ENCODE measurements around the gene CAB39. TPM values are rescaled to one million over a fixed set of nuclear protein-coding genes. Genes with fewer than 3 reads are reported as not detected.

CAB39 gene
- total and polyA plus RNA-seq, 2 donors, result 49.2 to 53.2 TPM

DNA sequence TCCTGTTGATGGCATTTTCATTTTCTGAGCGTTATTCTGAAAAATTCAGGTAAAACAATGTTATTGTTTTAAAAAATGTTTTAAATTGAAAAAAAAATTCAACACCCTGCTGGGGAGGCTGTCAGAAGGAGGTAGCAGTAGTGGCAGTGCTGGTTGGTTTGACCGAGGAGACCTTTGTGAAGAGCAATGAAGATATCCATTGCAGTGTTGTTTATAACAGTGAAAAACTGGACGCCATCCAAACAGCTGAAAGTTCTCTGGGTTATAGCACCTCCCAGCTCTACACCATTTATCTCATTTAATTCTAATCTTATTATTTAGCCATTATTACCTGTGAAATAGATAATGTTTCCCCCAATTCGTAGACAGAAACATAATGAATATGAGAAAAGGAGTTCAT lies 139.5 kb downstream of the CAB39 start:
- DNase-seq (ENCODE audit: low read depth in 6 of 9, low spot score in 9 of 9), result no peak
- Histone ChIP-seq H3K36me3 (ENCODE audit: control insufficient read depth in 2 of 2, insufficient read depth in 2 of 2, low read length in 1 of 2) (no peaks in the 10 kb centered on the region), H3K9me3 (ENCODE audit: control insufficient read depth in 2 of 2, insufficient read depth in 1 of 2, low read length in 1 of 2) (peaks cover 0 to 8% of the 10 kb centered on the region in 2 donors), H3K27ac (ENCODE audit: low read depth in 1 of 2, low read length in 1 of 2) (no peak overlapping the region), H3K4me1 (ENCODE audit: control insufficient read depth in 2 of 2, insufficient read depth in 2 of 2, low read length in 2 of 2) (peaks cover 0 to 2% of the 10 kb centered on the region in 2 donors), H3K27me3 (ENCODE audit: control insufficient read depth in 2 of 2, insufficient read depth in 1 of 2, low read length in 1 of 2) (peaks cover 2 to 31% of the 10 kb centered on the region in 2 donors), H3K4me3 (ENCODE audit: low read length in 2 of 2) (no peak overlapping the region)
- 95% methylated on average over 4 of the region's 4 CpGs for WGBS

DNA sequence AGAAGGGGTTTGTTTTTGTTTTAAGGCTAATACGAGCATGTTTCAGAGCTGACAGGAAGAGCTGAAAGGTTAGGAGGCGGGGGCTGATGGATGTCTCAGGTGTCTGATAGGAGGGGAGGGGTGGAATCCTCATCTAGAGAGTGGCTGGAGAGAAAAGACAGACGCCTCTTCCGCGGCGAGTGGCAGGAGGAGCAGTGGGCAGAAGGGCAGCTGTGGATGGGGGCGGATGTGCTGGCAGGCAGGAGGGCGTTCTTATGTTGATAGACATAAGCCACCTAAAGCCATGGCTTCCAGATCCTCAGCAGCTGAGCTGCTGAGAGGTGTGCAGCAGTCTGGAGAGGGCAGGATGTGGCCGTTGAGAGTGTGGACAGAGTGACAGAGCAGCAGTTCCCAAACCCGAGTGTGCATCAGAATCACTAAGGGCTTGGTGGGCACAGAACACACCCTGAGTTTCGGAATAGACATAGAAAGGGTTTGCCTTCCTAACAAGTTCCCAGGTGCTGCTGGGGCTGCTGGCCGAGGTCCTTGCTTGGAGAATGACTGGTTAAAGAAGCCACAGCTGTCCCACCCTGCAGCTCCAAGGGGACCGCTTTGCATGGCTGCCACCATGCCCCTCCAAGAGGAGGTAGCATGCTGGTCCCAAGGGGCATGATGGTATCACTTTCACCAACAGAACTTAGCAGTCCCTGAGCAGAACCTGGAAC lies 149.1 kb downstream of the CAB39 start:
- DNase-seq (ENCODE audit: low read depth in 6 of 9, low spot score in 9 of 9), result peak in 1 of 9 donors; percentile 67
- WGBS, result 63% methylated on average over 13 of the region's 13 CpGs
- Histone ChIP-seq H3K27me3 (ENCODE audit: control insufficient read depth in 2 of 2, insufficient read depth in 1 of 2, low read length in 1 of 2) (peaks cover 0 to 9% of the 10 kb centered on the region in 2 donors), H3K4me1 (ENCODE audit: control insufficient read depth in 2 of 2, insufficient read depth in 2 of 2, low read length in 2 of 2) (peaks cover 3 to 38% of the 10 kb centered on the region in 2 donors), H3K4me3 (ENCODE audit: low read length in 2 of 2) (no peak overlapping the region), H3K27ac (ENCODE audit: low read depth in 1 of 2, low read length in 1 of 2) (peak overlapping the region in 1 of 2 donors; percentile 15), H3K36me3 (ENCODE audit: control insufficient read depth in 2 of 2, insufficient read depth in 2 of 2, low read length in 1 of 2) (no peaks in the 10 kb centered on the region), H3K9me3 (ENCODE audit: control insufficient read depth in 2 of 2, insufficient read depth in 1 of 2, low read length in 1 of 2) (peaks cover 0 to 6% of the 10 kb centered on the region in 2 donors)

DNA sequence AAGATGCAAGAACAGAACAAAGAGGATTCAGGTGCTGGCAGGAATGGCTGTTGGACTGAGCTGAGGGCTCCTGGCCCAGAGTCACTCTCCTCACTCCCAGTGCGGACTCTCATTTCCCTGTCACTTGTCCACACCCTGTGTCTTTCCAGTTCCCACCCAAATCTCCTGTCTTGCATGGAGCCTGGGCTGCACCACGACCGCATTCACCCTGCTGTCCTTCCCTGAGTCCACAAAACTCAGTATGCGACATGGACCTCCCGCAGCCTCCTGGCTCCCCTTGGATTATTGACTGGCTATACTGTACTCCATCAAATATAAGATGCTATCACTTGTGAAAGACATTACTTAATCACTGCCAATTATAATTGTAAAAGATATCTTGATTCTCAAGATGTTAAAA lies 149.7 kb downstream of the CAB39 start:
- peaks cover 0 to 6% of the 10 kb centered on the region in 2 donors for H3K9me3 ChIP-seq (ENCODE audit: control insufficient read depth in 2 of 2, insufficient read depth in 1 of 2, low read length in 1 of 2)
- WGBS, result 96% methylated on average over 5 of the region's 5 CpGs
- no peak overlapping the region for H3K4me3 ChIP-seq (ENCODE audit: low read length in 2 of 2)
- no peak for DNase-seq (ENCODE audit: low read depth in 6 of 9, low spot score in 9 of 9)
- no peaks in the 10 kb centered on the region for H3K36me3 ChIP-seq (ENCODE audit: control insufficient read depth in 2 of 2, insufficient read depth in 2 of 2, low read length in 1 of 2)
- H3K4me1 ChIP-seq (ENCODE audit: control insufficient read depth in 2 of 2, insufficient read depth in 2 of 2, low read length in 2 of 2), result peaks cover 3 to 44% of the 10 kb centered on the region in 2 donors
- no peak overlapping the region for H3K27ac ChIP-seq (ENCODE audit: low read depth in 1 of 2, low read length in 1 of 2)
- H3K27me3 ChIP-seq (ENCODE audit: control insufficient read depth in 2 of 2, insufficient read depth in 1 of 2, low read length in 1 of 2), result peaks cover 0 to 9% of the 10 kb centered on the region in 2 donors

DNA sequence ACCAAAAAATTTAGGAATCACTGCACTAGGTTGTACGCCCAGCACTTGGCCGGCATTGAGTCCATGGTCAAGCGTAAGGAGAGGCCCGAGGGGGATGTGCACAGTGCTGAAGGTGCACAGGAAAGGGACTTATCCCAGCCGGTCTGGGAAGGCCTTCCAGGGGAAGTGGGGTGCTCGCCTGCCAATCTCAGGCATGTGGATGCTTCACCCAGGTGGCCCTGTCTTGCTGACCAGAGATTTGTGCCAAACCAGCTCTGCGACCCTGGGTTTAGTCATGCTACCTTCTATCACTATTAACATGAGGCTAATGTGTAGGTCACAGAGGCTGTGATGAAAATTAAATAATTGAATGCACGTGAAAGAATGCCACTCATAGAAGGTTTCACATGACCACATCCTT lies 150.4 kb downstream of the CAB39 start:
- no peaks in the 10 kb centered on the region for H3K36me3 ChIP-seq (ENCODE audit: control insufficient read depth in 2 of 2, insufficient read depth in 2 of 2, low read length in 1 of 2)
- peaks cover 0 to 9% of the 10 kb centered on the region in 2 donors for H3K27me3 ChIP-seq (ENCODE audit: control insufficient read depth in 2 of 2, insufficient read depth in 1 of 2, low read length in 1 of 2)
- WGBS, result 81% methylated on average over 8 of the region's 8 CpGs
- peaks cover 7 to 51% of the 10 kb centered on the region in 2 donors for H3K4me1 ChIP-seq (ENCODE audit: control insufficient read depth in 2 of 2, insufficient read depth in 2 of 2, low read length in 2 of 2)
- H3K4me3 ChIP-seq (ENCODE audit: low read length in 2 of 2), result no peak overlapping the region
- peaks cover 0 to 6% of the 10 kb centered on the region in 2 donors for H3K9me3 ChIP-seq (ENCODE audit: control insufficient read depth in 2 of 2, insufficient read depth in 1 of 2, low read length in 1 of 2)
- H3K27ac ChIP-seq (ENCODE audit: low read depth in 1 of 2, low read length in 1 of 2), result no peak overlapping the region
- DNase-seq (ENCODE audit: low read depth in 6 of 9, low spot score in 9 of 9), result no peak

DNA sequence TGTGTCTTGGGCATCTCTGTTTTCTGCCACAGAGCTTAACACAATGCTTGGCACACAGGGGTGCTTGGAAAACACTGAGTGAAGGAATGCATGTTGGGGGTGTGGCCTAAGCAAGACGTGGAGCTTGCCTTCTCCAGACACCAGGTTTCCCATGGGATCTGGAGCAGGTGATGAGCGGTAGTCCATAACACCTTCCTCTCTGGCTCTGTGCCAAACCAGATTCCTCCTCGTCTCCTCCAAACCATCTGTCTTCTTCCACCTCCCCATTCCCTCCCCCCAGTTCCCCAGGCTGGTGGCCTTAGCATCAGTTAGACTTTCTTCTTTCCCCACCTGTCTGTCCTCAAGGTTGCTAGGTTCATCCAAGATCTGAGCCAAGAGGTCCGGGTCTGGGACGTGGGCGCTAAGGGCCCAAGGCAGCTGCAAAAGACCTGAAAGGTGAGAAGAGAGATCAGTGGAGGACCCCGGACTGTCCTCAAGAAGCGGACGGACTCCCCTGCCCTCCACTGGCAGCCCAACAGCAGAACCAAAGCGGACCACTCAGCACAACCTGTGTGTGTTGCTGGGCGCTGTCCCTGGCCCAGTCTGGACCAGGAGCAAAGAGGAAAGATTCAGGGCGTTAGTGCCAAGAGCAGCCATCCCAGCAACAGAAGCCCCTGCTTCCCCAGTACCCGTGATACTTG lies 150.9 kb downstream of the CAB39 start:
- no peak overlapping the region for H3K4me3 ChIP-seq (ENCODE audit: low read length in 2 of 2)
- DNase-seq (ENCODE audit: low read depth in 6 of 9, low spot score in 9 of 9), result no peak

DNA sequence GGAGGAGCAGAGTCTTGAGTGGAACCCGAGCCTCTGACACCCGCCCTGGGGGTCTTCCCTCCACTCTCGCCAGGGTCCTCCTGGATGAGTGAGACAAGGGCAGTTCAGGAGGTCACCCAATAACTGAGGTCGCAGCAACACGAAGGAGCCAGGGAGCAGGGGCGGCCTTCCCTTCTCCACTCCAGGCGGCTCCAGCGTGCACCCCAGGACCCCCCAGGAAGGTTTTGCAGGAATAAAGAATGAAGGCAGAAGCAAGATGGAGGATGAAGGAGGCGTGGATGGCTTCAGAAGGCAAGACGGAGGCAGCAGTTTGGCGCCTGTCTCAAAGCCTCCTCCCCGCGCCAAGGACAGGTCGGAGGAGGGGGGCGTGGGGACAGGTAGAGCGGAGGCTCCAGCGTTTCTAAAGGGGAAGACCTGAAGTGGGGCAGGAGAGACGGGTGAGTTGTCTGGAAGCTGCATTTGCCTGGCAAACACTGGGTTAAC lies 151.5 kb downstream of the CAB39 start:
- peaks cover 0 to 9% of the 10 kb centered on the region in 2 donors for H3K27me3 ChIP-seq (ENCODE audit: control insufficient read depth in 2 of 2, insufficient read depth in 1 of 2, low read length in 1 of 2)
- 69% methylated on average over 18 of the region's 18 CpGs for WGBS

More for the DNA sequence above, 150.9 kb downstream of the CAB39 start:
- Histone ChIP-seq H3K27me3 (ENCODE audit: control insufficient read depth in 2 of 2, insufficient read depth in 1 of 2, low read length in 1 of 2) (peaks cover 0 to 9% of the 10 kb centered on the region in 2 donors), H3K36me3 (ENCODE audit: control insufficient read depth in 2 of 2, insufficient read depth in 2 of 2, low read length in 1 of 2) (no peaks in the 10 kb centered on the region), H3K4me1 (ENCODE audit: control insufficient read depth in 2 of 2, insufficient read depth in 2 of 2, low read length in 2 of 2) (peaks cover 13 to 57% of the 10 kb centered on the region in 2 donors), H3K27ac (ENCODE audit: low read depth in 1 of 2, low read length in 1 of 2) (no peak overlapping the region), H3K9me3 (ENCODE audit: control insufficient read depth in 2 of 2, insufficient read depth in 1 of 2, low read length in 1 of 2) (peaks cover 0 to 6% of the 10 kb centered on the region in 2 donors)
- 91% methylated on average over 13 of the region's 13 CpGs for WGBS

DNA sequence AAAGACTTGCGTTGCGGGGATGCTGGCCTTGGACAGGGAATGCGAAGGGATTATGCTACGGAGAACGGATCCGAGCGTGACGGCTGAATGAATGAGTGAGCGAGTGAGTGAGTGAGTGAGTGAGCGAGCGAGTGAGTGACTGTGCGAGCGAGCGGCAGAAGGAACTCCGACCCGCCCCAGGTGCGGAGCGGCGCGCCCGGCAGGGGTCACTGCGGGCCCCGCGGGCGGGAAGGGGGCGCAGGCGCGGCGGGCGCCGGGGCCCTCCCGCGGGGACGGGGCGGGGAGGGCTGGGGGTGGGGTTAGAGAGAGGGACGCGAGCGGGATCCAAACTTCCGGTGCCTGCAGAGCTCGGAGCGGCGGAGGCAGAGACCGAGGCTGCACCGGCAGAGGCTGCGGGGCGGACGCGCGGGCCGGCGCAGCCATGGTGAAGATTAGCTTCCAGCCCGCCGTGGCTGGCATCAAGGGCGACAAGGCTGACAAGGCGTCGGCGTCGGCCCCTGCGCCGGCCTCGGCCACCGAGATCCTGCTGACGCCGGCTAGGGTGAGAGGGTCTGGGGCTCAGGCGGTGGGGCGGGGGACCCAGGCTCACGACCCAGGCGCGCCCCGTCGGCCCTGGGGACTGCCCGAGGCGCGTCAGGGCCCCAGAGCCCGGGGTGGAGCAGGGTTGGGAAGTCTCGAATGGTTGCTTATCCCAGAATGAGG lies 152.1 kb downstream of the CAB39 start, which contains the start of gene ITM2C:
Gene ITM2C (plus strand): TSS at position 338 of the 702 bp plus-strand sequence. CDS start 84 bp downstream, at position 422.
- Histone ChIP-seq H3K9me3 (ENCODE audit: control insufficient read depth in 2 of 2, insufficient read depth in 1 of 2, low read length in 1 of 2) (peaks cover 0 to 6% of the 10 kb centered on the region in 2 donors), H3K4me3 (ENCODE audit: low read length in 2 of 2) (peak within 1 kb of the TSS; percentile 90 to 97), H3K27ac (ENCODE audit: low read depth in 1 of 2, low read length in 1 of 2) (peak within 1 kb of the TSS; percentile 91), H3K36me3 (ENCODE audit: control insufficient read depth in 2 of 2, insufficient read depth in 2 of 2, low read length in 1 of 2) (peaks cover 0 to 9% of the 10 kb centered on the region in 2 donors), H3K4me1 (ENCODE audit: control insufficient read depth in 2 of 2, insufficient read depth in 2 of 2, low read length in 2 of 2) (peaks cover 22 to 69% of the 10 kb centered on the region in 2 donors), H3K27me3 (ENCODE audit: control insufficient read depth in 2 of 2, insufficient read depth in 1 of 2, low read length in 1 of 2) (peaks cover 0 to 9% of the 10 kb centered on the region in 2 donors)
- DNase-seq (ENCODE audit: low read depth in 6 of 9, low spot score in 9 of 9), result peak in 7 of 9 donors; percentile 63 to 91 (median 77)
- under 1% methylated on average over 76 of the region's 76 CpGs for WGBS

More for the DNA sequence above, 151.5 kb downstream of the CAB39 start:
- peaks cover 0 to 4% of the 10 kb centered on the region in 2 donors for H3K36me3 ChIP-seq (ENCODE audit: control insufficient read depth in 2 of 2, insufficient read depth in 2 of 2, low read length in 1 of 2)
- peaks cover 0 to 6% of the 10 kb centered on the region in 2 donors for H3K9me3 ChIP-seq (ENCODE audit: control insufficient read depth in 2 of 2, insufficient read depth in 1 of 2, low read length in 1 of 2)
- no peak for DNase-seq (ENCODE audit: low read depth in 6 of 9, low spot score in 9 of 9)
- H3K4me3 ChIP-seq (ENCODE audit: low read length in 2 of 2), result peak overlapping the region; percentile 90 to 97
- H3K4me1 ChIP-seq (ENCODE audit: control insufficient read depth in 2 of 2, insufficient read depth in 2 of 2, low read length in 2 of 2), result peaks cover 16 to 63% of the 10 kb centered on the region in 2 donors
- peak overlapping the region in 1 of 2 donors; percentile 58 for H3K27ac ChIP-seq (ENCODE audit: low read depth in 1 of 2, low read length in 1 of 2)

DNA sequence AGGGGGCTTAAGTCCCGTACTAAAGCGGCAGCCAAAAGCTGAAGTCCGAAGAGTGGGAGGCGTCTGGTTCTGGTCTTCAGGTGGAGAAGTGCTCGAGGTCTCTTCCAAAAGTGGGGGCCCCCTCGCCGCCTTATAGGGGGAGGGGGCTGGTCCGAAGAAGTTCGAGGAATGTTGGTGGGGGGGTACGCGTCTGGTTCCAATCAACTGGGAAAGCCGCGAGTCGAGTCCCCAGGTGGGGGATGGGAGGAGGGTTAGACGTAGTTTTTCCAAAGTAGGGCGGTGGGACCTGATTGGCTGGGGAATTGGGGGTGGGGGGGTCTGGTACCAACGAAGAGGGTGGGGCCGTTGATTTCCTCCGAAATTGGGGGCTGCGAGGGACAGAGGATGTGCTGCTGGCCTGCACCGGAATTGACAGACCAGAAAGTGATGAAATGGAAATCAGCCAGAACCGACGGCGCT lies 152.7 kb downstream of the CAB39 start:
- Histone ChIP-seq H3K27ac (ENCODE audit: low read depth in 1 of 2, low read length in 1 of 2) (peak overlapping the region; percentile 91), H3K4me3 (ENCODE audit: low read length in 2 of 2) (peak overlapping the region; percentile 90 to 97), H3K9me3 (ENCODE audit: control insufficient read depth in 2 of 2, insufficient read depth in 1 of 2, low read length in 1 of 2) (peaks cover 0 to 6% of the 10 kb centered on the region in 2 donors), H3K4me1 (ENCODE audit: control insufficient read depth in 2 of 2, insufficient read depth in 2 of 2, low read length in 2 of 2) (peaks cover 27 to 74% of the 10 kb centered on the region in 2 donors), H3K36me3 (ENCODE audit: control insufficient read depth in 2 of 2, insufficient read depth in 2 of 2, low read length in 1 of 2) (peaks cover 0 to 9% of the 10 kb centered on the region in 2 donors), H3K27me3 (ENCODE audit: control insufficient read depth in 2 of 2, insufficient read depth in 1 of 2, low read length in 1 of 2) (peaks cover 0 to 9% of the 10 kb centered on the region in 2 donors)
- peak in 1 of 9 donors; percentile 49 for DNase-seq (ENCODE audit: low read depth in 6 of 9, low spot score in 9 of 9)
- under 1% methylated on average over 24 of the region's 24 CpGs for WGBS

All from thymus (tissue), 11 donors.